ENCODE measurements around the gene SMARCB1. TPM values are rescaled to one million over a fixed set of nuclear protein-coding genes. Genes with fewer than 3 reads are reported as not detected.

The SMARCB1 gene
- total RNA-seq, 1 experiment from 2014 or later = 49.6 TPM

GRCh38 chr22:23779731-23780130, 7.0 kb upstream of the SMARCB1 start:
- no peak for DNase-seq (ENCODE audit: extremely low read depth, low read depth)

GRCh38 chr22:23780146-23780748, 6.5 kb upstream of the SMARCB1 start:
- DNase-seq (ENCODE audit: extremely low read depth, low read depth) = no peak

GRCh38 chr22:23781065-23781464, 5.7 kb upstream of the SMARCB1 start:
- DNase-seq (ENCODE audit: extremely low read depth, low read depth) = no peak

- DNase-seq (ENCODE audit: extremely low read depth, low read depth) = peak; percentile 36
These were observed 5.1 kb upstream of the SMARCB1 start for GRCh38 chr22:23781511-23782183.

GRCh38 chr22:23782252-23782651, 4.5 kb upstream of the SMARCB1 start:
- DNase-seq (ENCODE audit: extremely low read depth, low read depth) = no peak

GRCh38 chr22:23782703-23783102, 4.1 kb upstream of the SMARCB1 start:
- DNase-seq (ENCODE audit: extremely low read depth, low read depth) = no peak

GRCh38 chr22:23783265-23784150, 3.3 kb upstream of the SMARCB1 start:
- DNase-seq (ENCODE audit: extremely low read depth, low read depth) = no peak

- no peak for DNase-seq (ENCODE audit: extremely low read depth, low read depth)
These were observed 2.5 kb upstream of the SMARCB1 start for GRCh38 chr22:23784215-23784732.

GRCh38 chr22:23786261-23786710, 480 bp upstream of the SMARCB1 start:
- DNase-seq (ENCODE audit: extremely low read depth, low read depth) = no peak

- DNase-seq (ENCODE audit: extremely low read depth, low read depth) = no peak
These were observed 782 bp downstream of the SMARCB1 start for GRCh38 chr22:23787600-23787896.

- no peak for DNase-seq (ENCODE audit: extremely low read depth, low read depth)
These were observed 1.1 kb downstream of the SMARCB1 start for GRCh38 chr22:23787910-23788309.

GRCh38 chr22:23789121-23789520, 2.4 kb downstream of the SMARCB1 start:
- no peak for DNase-seq (ENCODE audit: extremely low read depth, low read depth)

- DNase-seq (ENCODE audit: extremely low read depth, low read depth) = no peak
These were observed 2.9 kb downstream of the SMARCB1 start for GRCh38 chr22:23789638-23790037.

GRCh38 chr22:23790819-23791737, 4.3 kb downstream of the SMARCB1 start:
- DNase-seq (ENCODE audit: extremely low read depth, low read depth) = no peak

GRCh38 chr22:23791738-23792645, 5.2 kb downstream of the SMARCB1 start:
- DNase-seq (ENCODE audit: extremely low read depth, low read depth) = no peak

GRCh38 chr22:23793326-23793725, 6.6 kb downstream of the SMARCB1 start:
- no peak for DNase-seq (ENCODE audit: extremely low read depth, low read depth)

- DNase-seq (ENCODE audit: extremely low read depth, low read depth) = no peak
These were observed 9.7 kb downstream of the SMARCB1 start for GRCh38 chr22:23796461-23796860.

- no peak for DNase-seq (ENCODE audit: extremely low read depth, low read depth)
These were observed 13.8 kb downstream of the SMARCB1 start for GRCh38 chr22:23800297-23801237.
